Pancreas (tissue), 10 donors: ENCODE data around the gene VPS13D. TPM values are rescaled to one million over a fixed set of nuclear protein-coding genes. Genes with fewer than 3 reads are reported as not detected.
A peak's percentile ranks its signal among the peaks of the same experiment; 100 is the strongest.

ENCODE experiments used
- ATAC-seq, 4 donors: fragments of 200-7000 bp; cut with Tn5 transposase; one replicate each; pipeline versions ENCODE4 v1.8.0 to v1.9.1; 2020; ENCODE audit warnings: mild to moderate bottlenecking in 4 of 4, moderate library complexity in 4 of 4
- DNase-seq, 6 donors: peaks; one replicate each; pipeline ENCODE4 v3.0.0-alpha.2; 2020
- FAIRE-seq: peaks from 2 replicates; lab custom pipeline; 2012; peaks lifted over from hg19 to GRCh38; lab: Jason Lieb, UNC
- H3K27ac ChIP-seq, 4 donors: fragments of 200-600 bp; sonication (generic); 1 replicate in 3 of 4; 2 replicates in 1 of 4; pipeline versions ENCODE4 v1.5.0 to v1.8.0; 2020
- H3K27me3 ChIP-seq, 4 donors: fragments of 200-600 bp; one replicate each; pipeline ENCODE4 v1.8.0; 2021
- H3K36me3 ChIP-seq, 3 donors: fragments of 200-600 bp; sonication (generic) in 1 of 3; one replicate each; pipeline versions ENCODE4 v1.5.0 to v1.8.0; 2020 to 2021
- H3K4me1 ChIP-seq, 3 donors: fragments of 200-600 bp; one replicate each; pipeline ENCODE4 v1.8.0; 2021
- H3K4me3 ChIP-seq, 4 donors: fragments of 200-600 bp; sonication (generic) in 2 of 4; one replicate each; pipeline versions ENCODE4 v1.5.0 to v1.8.0; 2020 to 2021
- H3K9me3 ChIP-seq, 4 donors: fragments of 200-600 bp; one replicate each; pipeline ENCODE4 v1.8.0; 2021
- WGBS, 2 donors: extraction: QIAGEN DNeasy Blood & Tissue Kit; methylation state at CpG; one replicate each; pipeline ENCODE4 v1.1.7; 2013; 5-methylcytosine and 5-hydroxymethylcytosine counted together
- intact Hi-C, 3 donors: fragments of 100-400 bp; cut with DNase I; formaldehyde crosslinking; loops; one replicate each; pipeline versions ENCODE4 v1.11.1 to v1.14.2; 2022
- polyA plus RNA-seq, 2 donors: library from polyadenylated mRNA; stranded (reverse); fragments of 200-250 nt; gene quantifications; one replicate each; pipeline ENCODE4 v1.2.3, GENCODE V29; 2013
- total RNA-seq, 6 donors: library from RNA; stranded (reverse); fragmentation: NEBNext Ultra II Directional in 4 of 6; extraction: Animal tissue kit (Norgen Biotek cat#: 25700) in 4 of 6; gene quantifications; one replicate each; pipeline versions ENCODE4 v1.2.1 to v1.2.4, GENCODE V29; 2021 to 2023
- TF ChIP-seq, protein P1 (sequence below), 4 donors: fragments of 200-600 bp; sonication (generic) in 3 of 4; IDR thresholded peaks; one replicate each; pipeline versions ENCODE4 v1.5.0 to v1.8.0; 2021; ENCODE audit warnings: antibody characterized with exemption in 4 of 4
- donor health status: healthy with polysubstance abuse.
- donor health status: DM: no; HTN: no; CAD: no; lungs with moderate emphysema.
- donor health status: DM: no; HTN: no; CAD: no.
- donor health status: control.
- donor health status: control.
- donor health status: Bipolar disorder and iron deficiency.
- donor health status: DM: yes; HTN: yes; CAD: no.
- donor health status: DM: no; HTN: no; CAD: no.
- donor health status: DM: no; HTN: no; CAD: no.
- donor health status: DM: yes; HTN: yes; CAD: no.

The VPS13D gene
- total and polyA plus RNA-seq, 8 donors, result 13.7 to 39.0 (median 24.8) TPM

- WGBS, 2 donors, result 83 to 88% methylated on average over 3 of the region's 3 CpGs
- no peaks in the 10 kb centered on the region for H3K36me3 ChIP-seq
- no peaks in the 10 kb centered on the region for H3K9me3 ChIP-seq
- no peak overlapping the region for H3K4me3 ChIP-seq
- peaks cover 0 to 3% (median 0%) of the 10 kb centered on the region in 3 donors for H3K4me1 ChIP-seq
- ATAC-seq, result no peak
- DNase-seq, result peak in 2 of 6 donors; percentile 0 to 15
- H3K27ac ChIP-seq, result no peak overlapping the region
- no peaks in the 10 kb centered on the region for H3K27me3 ChIP-seq
- intact Hi-C loops, result no loop called here
- no peak for FAIRE-seq
- TF ChIP-seq, protein P1, sequence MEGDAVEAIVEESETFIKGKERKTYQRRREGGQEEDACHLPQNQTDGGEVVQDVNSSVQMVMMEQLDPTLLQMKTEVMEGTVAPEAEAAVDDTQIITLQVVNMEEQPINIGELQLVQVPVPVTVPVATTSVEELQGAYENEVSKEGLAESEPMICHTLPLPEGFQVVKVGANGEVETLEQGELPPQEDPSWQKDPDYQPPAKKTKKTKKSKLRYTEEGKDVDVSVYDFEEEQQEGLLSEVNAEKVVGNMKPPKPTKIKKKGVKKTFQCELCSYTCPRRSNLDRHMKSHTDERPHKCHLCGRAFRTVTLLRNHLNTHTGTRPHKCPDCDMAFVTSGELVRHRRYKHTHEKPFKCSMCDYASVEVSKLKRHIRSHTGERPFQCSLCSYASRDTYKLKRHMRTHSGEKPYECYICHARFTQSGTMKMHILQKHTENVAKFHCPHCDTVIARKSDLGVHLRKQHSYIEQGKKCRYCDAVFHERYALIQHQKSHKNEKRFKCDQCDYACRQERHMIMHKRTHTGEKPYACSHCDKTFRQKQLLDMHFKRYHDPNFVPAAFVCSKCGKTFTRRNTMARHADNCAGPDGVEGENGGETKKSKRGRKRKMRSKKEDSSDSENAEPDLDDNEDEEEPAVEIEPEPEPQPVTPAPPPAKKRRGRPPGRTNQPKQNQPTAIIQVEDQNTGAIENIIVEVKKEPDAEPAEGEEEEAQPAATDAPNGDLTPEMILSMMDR (IDR thresholded peaks at IDR 0.05), result no peak
Measured at GRCh38 chr1:12553963-12554362, 324.1 kb downstream of the VPS13D start.

- WGBS, 2 donors, result 94 to 95% methylated on average over 18 of the region's 18 CpGs
Measured at GRCh38 chr1:12554521-12555305, 324.9 kb downstream of the VPS13D start.

GRCh38 chr1:12555411-12556367, 325.9 kb downstream of the VPS13D start:
- TF ChIP-seq, protein P1 (IDR thresholded peaks at IDR 0.05), result no peak
- no peak overlapping the region for H3K4me3 ChIP-seq
- no peak for FAIRE-seq
- intact Hi-C loops, result no loop called here
- H3K27me3 ChIP-seq, result no peaks in the 10 kb centered on the region
- H3K9me3 ChIP-seq, result no peaks in the 10 kb centered on the region
- H3K27ac ChIP-seq, result no peak overlapping the region
- H3K36me3 ChIP-seq, result no peaks in the 10 kb centered on the region
- peak in 1 of 4 donors; percentile 16 for ATAC-seq
- H3K4me1 ChIP-seq, result no peaks in the 10 kb centered on the region
- DNase-seq, result peak in 2 of 6 donors; percentile 13 to 27
- WGBS, 2 donors, result 91 to 97% methylated on average over 13 of the region's 13 CpGs

More at GRCh38 chr1:12554521-12555305, 324.9 kb downstream of the VPS13D start:
- Histone ChIP-seq H3K4me3 (no peak overlapping the region), H3K27me3 (no peaks in the 10 kb centered on the region), H3K4me1 (peaks cover 0 to 3% (median 0%) of the 10 kb centered on the region in 3 donors), H3K9me3 (no peaks in the 10 kb centered on the region), H3K27ac (no peak overlapping the region), H3K36me3 (no peaks in the 10 kb centered on the region)
- intact Hi-C loops, result no loop called here
- DNase-seq, result peak in 2 of 6 donors; percentile 12 to 35
- ATAC-seq, result no peak
- TF ChIP-seq, protein P1 (IDR thresholded peaks at IDR 0.05), result no peak
- FAIRE-seq, result no peak

DNA sequence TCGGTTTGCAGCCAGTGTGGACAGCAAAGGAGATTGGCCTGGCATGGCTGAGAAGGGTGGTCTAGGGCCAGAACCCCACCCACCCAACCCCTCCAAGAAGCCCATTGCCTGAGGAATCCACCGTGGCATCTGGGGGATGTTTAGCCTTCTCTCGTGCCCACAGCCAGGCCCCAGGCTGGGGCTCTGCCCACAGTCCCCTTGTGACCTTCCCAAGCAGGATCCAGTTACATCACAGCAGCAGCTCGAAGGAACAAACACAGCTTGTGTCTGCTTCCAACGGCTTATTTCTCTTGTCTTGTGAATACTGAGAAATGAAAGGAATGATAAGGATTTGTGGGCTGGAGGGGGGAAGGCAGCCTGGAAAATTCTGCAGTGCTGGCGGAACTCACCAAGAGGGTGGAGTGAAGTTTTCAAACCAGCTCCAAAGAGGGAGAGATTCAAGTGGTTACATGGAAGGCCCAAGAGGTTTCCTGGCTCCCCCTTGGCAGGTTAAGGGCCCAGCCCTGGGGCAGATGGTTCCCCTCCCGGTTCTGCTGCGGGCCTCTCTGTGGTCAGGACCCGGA, 326.6 kb downstream of the VPS13D start:
- FAIRE-seq (no peak), DNase-seq (peak in 2 of 6 donors; percentile 23 to 49), ATAC-seq (peak; percentile 36 to 74 (median 62))
- no peaks in the 10 kb centered on the region for H3K4me1 ChIP-seq
- intact Hi-C loops, result no loop called here
- TF ChIP-seq, protein P1 (IDR thresholded peaks at IDR 0.05), result no peak
- no peaks in the 10 kb centered on the region for H3K9me3 ChIP-seq
- H3K4me3 ChIP-seq, result no peak overlapping the region
- no peaks in the 10 kb centered on the region for H3K36me3 ChIP-seq
- H3K27me3 ChIP-seq, result no peaks in the 10 kb centered on the region
- 50 to 52% methylated on average over 9 of the region's 9 CpGs for WGBS, 2 donors
- H3K27ac ChIP-seq, result peak overlapping the region in 1 of 4 donors; percentile 28
